ENCODE data around the gene NFILZ. TPM values are rescaled to one million over a fixed set of nuclear protein-coding genes. Genes with fewer than 3 reads are reported as not detected.
"Not testable (repeated sequence)": the region's sequence is repeated elsewhere in the genome, so short reads cannot be mapped to it uniquely, and the experiment has no call there.

Gene NFILZ
- total RNA-seq, 1 donor from 2014 or later = not detected

- intact Hi-C loops (cut with micrococcal nuclease) = loop anchor here (10.0 kb wide), 1 partner anchor 363 kb away; no protein-coding TSS in a partner anchor
Measured at GRCh38 chr19:8611391-8611876, 19.0 kb upstream of the NFILZ start.

- intact Hi-C loops (cut with micrococcal nuclease) = loop anchor here (10.0 kb wide), 1 partner anchor 363 kb away; no protein-coding TSS in a partner anchor
Measured at GRCh38 chr19:8611877-8612806, 18.3 kb upstream of the NFILZ start.

- intact Hi-C loops (cut with micrococcal nuclease) = loop anchor here (10.0 kb wide), 1 partner anchor 362 kb away; no protein-coding TSS in a partner anchor
Measured at GRCh38 chr19:8612807-8613171, 17.6 kb upstream of the NFILZ start.

- intact Hi-C loops (cut with micrococcal nuclease) = loop anchor here (10.0 kb wide), 1 partner anchor 360 kb away; no protein-coding TSS in a partner anchor
Measured at GRCh38 chr19:8614455-8614854, 16.0 kb upstream of the NFILZ start.

- intact Hi-C loops (cut with micrococcal nuclease) = loop anchor here (1.0 to 10.0 kb wide), 3 partner anchors 27 to 360 kb away; no protein-coding TSS in a partner anchor
Measured at GRCh38 chr19:8615024-8615423, 15.4 kb upstream of the NFILZ start.

- intact Hi-C loops (cut with micrococcal nuclease) = loop anchor here (1.0 to 10.0 kb wide), 4 partner anchors 26 to 464 kb away; no protein-coding TSS in a partner anchor
Measured at GRCh38 chr19:8615813-8616596, 14.4 kb upstream of the NFILZ start.

GRCh38 chr19:8616861-8617260, 13.6 kb upstream of the NFILZ start:
- intact Hi-C loops (cut with micrococcal nuclease) = loop anchor here (1.0 to 10.0 kb wide), 2 partner anchors 358 to 463 kb away; no protein-coding TSS in a partner anchor

- intact Hi-C loops (cut with micrococcal nuclease) = loop anchor here (10.0 kb wide), 1 partner anchor 357 kb away; no protein-coding TSS in a partner anchor
Measured at GRCh38 chr19:8617325-8617724, 13.1 kb upstream of the NFILZ start.

GRCh38 chr19:8617984-8618383, 12.4 kb upstream of the NFILZ start:
- intact Hi-C loops (cut with micrococcal nuclease) = loop anchor here (10.0 kb wide), 1 partner anchor 357 kb away; no protein-coding TSS in a partner anchor

- intact Hi-C loops (cut with micrococcal nuclease) = loop anchor here (10.0 kb wide), 1 partner anchor 356 kb away; no protein-coding TSS in a partner anchor
Measured at GRCh38 chr19:8618751-8619150, 11.7 kb upstream of the NFILZ start.

- intact Hi-C loops (cut with micrococcal nuclease) = not testable (repeated sequence)
Measured at GRCh38 chr19:8622886-8623285, 7.5 kb upstream of the NFILZ start.

GRCh38 chr19:8626842-8627241, 3.6 kb upstream of the NFILZ start:
- intact Hi-C loops (cut with micrococcal nuclease) = no loop called here

GRCh38 chr19:8629184-8629583, 1.2 kb upstream of the NFILZ start:
- intact Hi-C loops (cut with micrococcal nuclease) = no loop called here

- intact Hi-C loops (cut with micrococcal nuclease) = no loop called here
Measured at GRCh38 chr19:8630796-8631424, 477 bp downstream of the NFILZ start.

GRCh38 chr19:8631425-8631819, 989 bp downstream of the NFILZ start:
- intact Hi-C loops (cut with micrococcal nuclease) = no loop called here

- intact Hi-C loops (cut with micrococcal nuclease) = no loop called here
Measured at GRCh38 chr19:8635422-8635821, 5.0 kb downstream of the NFILZ start.

GRCh38 chr19:8637070-8637469, 6.6 kb downstream of the NFILZ start:
- intact Hi-C loops (cut with micrococcal nuclease) = not testable (repeated sequence)

- intact Hi-C loops (cut with micrococcal nuclease) = no loop called here
Measured at GRCh38 chr19:8638078-8638619, 7.7 kb downstream of the NFILZ start.

- intact Hi-C loops (cut with micrococcal nuclease) = no loop called here
Measured at GRCh38 chr19:8639821-8640401, 9.5 kb downstream of the NFILZ start.

GRCh38 chr19:8640402-8641004, 10.1 kb downstream of the NFILZ start:
- intact Hi-C loops (cut with micrococcal nuclease) = no loop called here

Measured in T-helper 1 cell treated with Interleukin-12 subunit alpha and Interleukin-12 subunit beta and Interleukin-4 antibody, amounts not matched to agents 30 ng/mL and 1 ng/mL, for 36 hours (primary cell).